ENCODE data around the gene PHF21A.

DNA sequence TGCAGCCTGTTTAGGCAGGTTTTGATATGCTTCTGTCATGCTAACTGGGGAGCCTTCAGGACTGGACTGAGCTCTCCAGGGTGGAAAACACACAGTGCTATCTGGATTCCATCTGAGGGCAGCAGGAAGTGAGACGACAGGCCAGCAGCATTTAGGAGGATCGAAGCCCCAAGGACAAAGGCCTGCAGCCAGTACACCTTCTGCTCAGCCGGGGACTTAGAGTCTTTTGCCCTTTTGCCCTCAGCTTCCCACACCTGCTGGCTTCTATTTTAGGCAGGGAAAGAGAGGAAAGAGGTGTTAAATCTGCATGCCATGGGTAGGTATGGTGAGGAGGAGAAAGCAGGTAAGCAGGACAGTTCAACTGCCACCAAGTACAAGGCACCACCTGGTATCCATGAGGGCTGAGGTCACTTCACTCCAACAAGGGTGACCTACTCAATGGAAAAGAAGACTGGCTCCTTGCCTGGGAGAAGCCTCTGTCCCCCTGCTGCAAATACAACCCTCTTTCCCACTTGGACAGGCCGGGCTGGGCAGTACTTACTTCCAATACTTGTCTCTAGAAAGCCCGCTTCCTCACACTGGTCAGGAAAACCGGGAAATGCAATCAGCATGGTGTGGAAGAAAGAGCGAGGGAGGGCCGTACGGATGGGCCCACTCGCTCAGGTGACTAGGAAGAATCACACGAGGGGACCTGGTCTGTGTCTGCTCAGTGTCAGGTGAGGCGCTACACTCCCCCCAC is 186.5 kb downstream of the PHF21A start:
- TF ChIP-seq ARNT (IDR thresholded peaks at IDR 0.05), result no peak
- no peak for TF ChIP-seq LEF1 (IDR thresholded peaks at IDR 0.05; ENCODE audit: borderline replicate concordance)
- no peak for TF ChIP-seq BHLHE40 (IDR thresholded peaks at IDR 0.05; ENCODE audit: borderline replicate concordance)
- no peak for TF ChIP-seq L3MBTL2 (conservative IDR thresholded peaks at IDR 0.05)
- TF ChIP-seq FOXK2 (IDR thresholded peaks at IDR 0.05), result no peak
- TF ChIP-seq ELF4 (IDR thresholded peaks at IDR 0.05), result no peak
- no peak for TF ChIP-seq CTBP1 (IDR thresholded peaks at IDR 0.05; ENCODE audit: borderline replicate concordance)
- no peak for TF ChIP-seq HDGF (IDR thresholded peaks at IDR 0.05; ENCODE audit: borderline replicate concordance)
- TF ChIP-seq SP1 (IDR thresholded peaks at IDR 0.05), result no peak
- TF ChIP-seq FOXM1 (IDR thresholded peaks at IDR 0.05; ENCODE audit: borderline replicate concordance), result no peak
- TF ChIP-seq FOXA1 (IDR thresholded peaks at IDR 0.05), result no peak
